Measurements from ENCODE around the gene CRISP3.

The CRISP3 gene

GRCh38 chr6:49713346-49713745 lies 30.8 kb downstream of the CRISP3 start, which contains the start of gene CRISP2:
CRISP2 (minus strand) TSS chr6:49713543; CDS start chr6:49709196, 4,347 bp downstream.
- no peak within 1 kb of the TSS for H3K27ac ChIP-seq (ENCODE audit: insufficient read depth, low read depth, low read length, poor library complexity, severe bottlenecking)
- H3K9me3 ChIP-seq (ENCODE audit: control insufficient read depth, low read length): no peaks in the 10 kb centered on the region
- WGBS, 2 experiments: 92 to 94% methylated on average over 26 of the region's 26 CpGs
- no peaks in the 10 kb centered on the region for H3K36me3 ChIP-seq (ENCODE audit: control insufficient read depth, insufficient read depth, low read length)
- no peak within 1 kb of the TSS for H3K4me3 ChIP-seq (ENCODE audit: insufficient read depth, low read depth, low read length)
- H3K4me1 ChIP-seq (ENCODE audit: control insufficient read depth, insufficient read depth, low read length): no peaks in the 10 kb centered on the region
- no peaks in the 10 kb centered on the region for H3K27me3 ChIP-seq (ENCODE audit: control insufficient read depth, insufficient read depth, low read length, poor library complexity, severe bottlenecking)

- H3K27me3 ChIP-seq (ENCODE audit: control insufficient read depth, insufficient read depth, low read length, poor library complexity, severe bottlenecking): no peaks in the 10 kb centered on the region
- H3K4me1 ChIP-seq (ENCODE audit: control insufficient read depth, insufficient read depth, low read length): no peaks in the 10 kb centered on the region
- no peak overlapping the region for H3K27ac ChIP-seq (ENCODE audit: insufficient read depth, low read depth, low read length, poor library complexity, severe bottlenecking)
- no peaks in the 10 kb centered on the region for H3K9me3 ChIP-seq (ENCODE audit: control insufficient read depth, low read length)
- H3K36me3 ChIP-seq (ENCODE audit: control insufficient read depth, insufficient read depth, low read length): no peaks in the 10 kb centered on the region
- H3K4me3 ChIP-seq (ENCODE audit: insufficient read depth, low read depth, low read length): no peak overlapping the region
Observed at GRCh38 chr6:49698478-49698877, 45.7 kb downstream of the CRISP3 start.

- H3K9me3 ChIP-seq (ENCODE audit: control insufficient read depth, low read length): no peaks in the 10 kb centered on the region
- no peaks in the 10 kb centered on the region for H3K36me3 ChIP-seq (ENCODE audit: control insufficient read depth, insufficient read depth, low read length)
- no peak overlapping the region for H3K4me3 ChIP-seq (ENCODE audit: insufficient read depth, low read depth, low read length)
- WGBS, 2 experiments: 100% methylated on average over 1 of the region's 1 CpG; no CpG with 5 or more reads in 1 of the 2 experiments
- H3K27me3 ChIP-seq (ENCODE audit: control insufficient read depth, insufficient read depth, low read length, poor library complexity, severe bottlenecking): no peaks in the 10 kb centered on the region
- no peaks in the 10 kb centered on the region for H3K4me1 ChIP-seq (ENCODE audit: control insufficient read depth, insufficient read depth, low read length)
- no peak overlapping the region for H3K27ac ChIP-seq (ENCODE audit: insufficient read depth, low read depth, low read length, poor library complexity, severe bottlenecking)
Observed at GRCh38 chr6:49693512-49693911, 50.7 kb downstream of the CRISP3 start.

- no peaks in the 10 kb centered on the region for H3K9me3 ChIP-seq (ENCODE audit: control insufficient read depth, low read length)
- H3K27me3 ChIP-seq (ENCODE audit: control insufficient read depth, insufficient read depth, low read length, poor library complexity, severe bottlenecking): no peaks in the 10 kb centered on the region
- no peak overlapping the region for H3K4me3 ChIP-seq (ENCODE audit: insufficient read depth, low read depth, low read length)
- no peak overlapping the region for H3K27ac ChIP-seq (ENCODE audit: insufficient read depth, low read depth, low read length, poor library complexity, severe bottlenecking)
- no peaks in the 10 kb centered on the region for H3K4me1 ChIP-seq (ENCODE audit: control insufficient read depth, insufficient read depth, low read length)
- no peaks in the 10 kb centered on the region for H3K36me3 ChIP-seq (ENCODE audit: control insufficient read depth, insufficient read depth, low read length)
- WGBS, 2 experiments: 96% methylated on average over 2 of the region's 2 CpGs
Observed at GRCh38 chr6:49692534-49692933, 51.7 kb downstream of the CRISP3 start.

Measured in ectodermal cell (in vitro differentiated cells).